Measurements from ENCODE around the gene FIGNL2.

Gene FIGNL2

GRCh38 chr12:51825216-51825615, 23.3 kb downstream of the FIGNL2 start:
- TF ChIP-seq GATA2 (IDR thresholded peaks at IDR 0.05; ENCODE audit: low read depth, low read length) = no peak
- no peak for TF ChIP-seq GATA3 (IDR thresholded peaks at IDR 0.05; ENCODE audit: low read depth, low read length)

- TF ChIP-seq GATA2 (IDR thresholded peaks at IDR 0.05; ENCODE audit: low read depth, low read length) (no peak), GATA3 (IDR thresholded peaks at IDR 0.05; ENCODE audit: low read depth, low read length) (no peak)
Measured at GRCh38 chr12:51823875-51824565, 24.5 kb downstream of the FIGNL2 start.

GRCh38 chr12:51822956-51823355, 25.6 kb downstream of the FIGNL2 start:
- TF ChIP-seq GATA3 (IDR thresholded peaks at IDR 0.05; ENCODE audit: low read depth, low read length) = no peak
- no peak for TF ChIP-seq GATA2 (IDR thresholded peaks at IDR 0.05; ENCODE audit: low read depth, low read length)

- TF ChIP-seq GATA2 (IDR thresholded peaks at IDR 0.05; ENCODE audit: low read depth, low read length) (no peak), GATA3 (IDR thresholded peaks at IDR 0.05; ENCODE audit: low read depth, low read length) (no peak)
Measured at GRCh38 chr12:51822261-51822616, 26.3 kb downstream of the FIGNL2 start.

GRCh38 chr12:51821440-51822260, 26.9 kb downstream of the FIGNL2 start:
- no peak for TF ChIP-seq GATA2 (IDR thresholded peaks at IDR 0.05; ENCODE audit: low read depth, low read length)
- no peak for TF ChIP-seq GATA3 (IDR thresholded peaks at IDR 0.05; ENCODE audit: low read depth, low read length)

GRCh38 chr12:51820526-51821439, 27.7 kb downstream of the FIGNL2 start:
- no peak for TF ChIP-seq GATA2 (IDR thresholded peaks at IDR 0.05; ENCODE audit: low read depth, low read length)
- no peak for TF ChIP-seq GATA3 (IDR thresholded peaks at IDR 0.05; ENCODE audit: low read depth, low read length)

GRCh38 chr12:51819736-51820525, 28.6 kb downstream of the FIGNL2 start:
- TF ChIP-seq GATA2 (IDR thresholded peaks at IDR 0.05; ENCODE audit: low read depth, low read length) (no peak), GATA3 (IDR thresholded peaks at IDR 0.05; ENCODE audit: low read depth, low read length) (no peak)

- TF ChIP-seq GATA2 (IDR thresholded peaks at IDR 0.05; ENCODE audit: low read depth, low read length) (no peak), GATA3 (IDR thresholded peaks at IDR 0.05; ENCODE audit: low read depth, low read length) (no peak)
Measured at GRCh38 chr12:51818566-51819300, 29.8 kb downstream of the FIGNL2 start.

GRCh38 chr12:51818086-51818485, 30.4 kb downstream of the FIGNL2 start:
- TF ChIP-seq GATA2 (IDR thresholded peaks at IDR 0.05; ENCODE audit: low read depth, low read length) (no peak), GATA3 (IDR thresholded peaks at IDR 0.05; ENCODE audit: low read depth, low read length) (no peak)

GRCh38 chr12:51817027-51817953, 31.2 kb downstream of the FIGNL2 start:
- TF ChIP-seq GATA3 (IDR thresholded peaks at IDR 0.05; ENCODE audit: low read depth, low read length) (no peak), GATA2 (IDR thresholded peaks at IDR 0.05; ENCODE audit: low read depth, low read length) (no peak)

- TF ChIP-seq GATA3 (IDR thresholded peaks at IDR 0.05; ENCODE audit: low read depth, low read length) = no peak
- no peak for TF ChIP-seq GATA2 (IDR thresholded peaks at IDR 0.05; ENCODE audit: low read depth, low read length)
Measured at GRCh38 chr12:51815571-51815970, 32.9 kb downstream of the FIGNL2 start.

Data from SH-SY5Y (cell line).